ENCODE data around the gene PLA2G2A.

- TF ChIP-seq CTCF (conservative IDR thresholded peaks at IDR 0.05) (no peak), ZFX (IDR thresholded peaks at IDR 0.05) (no peak)
These were observed 25.4 kb downstream of the PLA2G2A start for GRCh38 chr1:19954059-19954458.

Data from C4-2B (cell line).